HG02678 (cell line): Measurements from ENCODE around the gene ARL13A.
A peak's percentile ranks its signal among the peaks of the same experiment; 100 is the strongest.
"Not testable (repeated sequence)": the region's sequence is repeated elsewhere in the genome, so short reads cannot be mapped to it uniquely, and the experiment has no call there.

ENCODE experiments used
- ATAC-seq: cut with Tn5 transposase; IDR thresholded peaks from one replicate; pipeline ENCODE4 v1.9.1; 2021; ENCODE audit warnings: mild to moderate bottlenecking, moderate library complexity; ENCODE audit not compliant: unreplicated experiment

ARL13A gene

DNA sequence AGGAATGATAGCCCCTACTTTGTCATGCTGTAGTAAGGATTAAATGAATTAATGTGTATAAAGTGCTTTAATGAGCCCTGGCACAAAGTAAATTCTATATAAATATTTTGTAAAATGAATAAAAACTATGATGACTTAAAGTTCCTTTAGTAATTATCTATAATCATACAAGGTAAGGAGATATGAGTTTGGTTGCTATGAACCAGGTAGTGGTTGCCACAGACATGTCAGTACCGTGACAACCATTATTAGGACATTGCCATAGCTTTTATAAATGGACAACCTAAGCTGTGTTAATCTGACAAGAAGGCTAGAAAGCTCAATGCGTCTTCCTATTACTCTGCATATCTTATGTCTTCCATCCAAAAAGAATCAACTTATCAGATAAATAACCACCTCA is at the start of gene ARL13A:
Gene ARL13A, plus strand, starts transcription at position 301 of the 400 bp plus-strand sequence. CDS start 3,982 bp downstream, outside the sequence.
- no peak for ATAC-seq

GRCh38 chrX:100924375-100924774 is 45.1 kb upstream of the ARL13A start:
- no peak for ATAC-seq

GRCh38 chrX:100926453-100926852 is 43.1 kb upstream of the ARL13A start:
- no peak for ATAC-seq

DNA sequence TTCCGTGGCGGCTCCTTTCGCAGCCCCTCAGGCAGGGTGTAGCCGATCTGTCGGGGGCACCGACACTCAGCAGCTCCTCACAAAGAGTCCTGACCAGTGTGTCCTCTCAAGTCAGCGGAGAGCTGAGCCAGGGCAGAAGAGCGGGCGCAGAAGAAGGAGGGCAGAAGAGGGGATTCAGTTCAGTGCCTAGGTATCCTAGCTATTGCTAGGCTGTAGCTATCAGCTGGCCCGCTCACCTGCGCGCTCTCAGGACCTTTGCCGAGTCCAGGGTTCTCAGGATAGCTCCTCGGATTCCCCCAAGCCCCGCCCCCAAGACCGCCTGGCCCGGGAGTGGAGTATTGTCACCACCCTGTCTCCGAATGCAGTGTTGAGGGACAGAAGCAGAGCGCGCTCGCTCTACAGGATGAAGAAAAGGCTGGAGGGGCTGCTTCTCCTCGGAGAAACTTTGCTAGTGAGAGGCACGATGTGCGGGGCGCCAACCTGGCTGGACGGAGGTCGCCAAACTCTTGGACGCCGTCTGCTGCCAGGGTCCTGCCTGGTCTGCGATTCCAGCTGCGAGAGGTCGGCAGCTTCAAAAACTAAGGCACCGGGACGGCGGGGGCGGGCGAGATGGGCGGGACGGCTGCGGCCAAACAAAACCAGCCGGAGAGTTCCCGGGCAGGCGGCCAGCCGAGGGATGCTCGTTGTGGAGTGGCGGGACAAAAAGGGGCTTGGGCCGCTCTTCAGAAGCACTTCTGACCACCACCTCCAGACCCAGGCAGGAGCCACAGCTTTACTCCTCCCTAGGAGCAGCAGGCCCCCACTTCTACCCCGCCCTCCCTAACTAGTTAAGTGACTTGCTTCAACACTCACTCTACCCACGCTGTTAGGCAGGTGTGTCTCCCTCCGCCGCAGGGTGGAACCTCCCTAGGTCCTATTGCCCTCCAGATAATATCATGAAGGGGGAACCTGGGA is 40.6 kb upstream of the ARL13A start, which contains the start of gene XKRX:
Gene XKRX, minus strand, starts transcription at position 258 of the 954 bp plus-strand sequence. CDS start 613 bp downstream, outside the sequence.
- peak; percentile 72 for ATAC-seq

DNA sequence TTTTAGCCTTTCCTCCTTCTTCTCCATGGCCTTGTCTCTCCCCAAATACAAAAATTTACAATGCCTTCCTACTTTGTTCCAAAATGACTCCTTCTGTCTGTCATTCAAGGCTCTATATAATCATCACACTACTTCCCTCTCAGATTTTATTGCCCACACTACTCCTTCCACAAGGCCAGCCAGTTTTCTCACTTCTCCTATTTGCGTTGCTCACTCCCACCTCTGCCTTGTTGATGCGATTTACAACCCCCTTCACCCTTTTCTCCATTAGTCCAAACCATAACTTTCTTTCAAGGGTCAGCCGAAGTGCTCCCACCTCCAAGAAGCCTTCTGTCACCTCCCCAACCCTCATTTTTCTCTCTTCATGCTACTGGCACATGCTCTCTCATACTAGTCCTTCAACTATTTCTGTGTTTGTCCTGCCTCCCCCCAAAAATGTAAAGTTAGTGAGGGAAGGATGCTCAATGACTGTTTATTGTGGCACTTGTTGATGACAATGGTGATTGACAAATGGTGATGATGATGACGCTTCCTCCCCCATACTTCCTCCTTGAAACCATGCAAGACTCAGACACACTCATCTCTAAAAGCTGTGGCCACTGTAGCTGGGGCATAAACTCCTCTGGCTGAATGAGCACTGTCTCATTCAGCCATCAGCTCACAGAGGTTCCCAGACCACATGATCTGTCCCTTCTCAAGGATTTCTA is 38.1 kb upstream of the ARL13A start:
- ATAC-seq = peak; percentile 76

- ATAC-seq = peak; percentile 8
Measured at GRCh38 chrX:100931925-100932285, 37.6 kb upstream of the ARL13A start.

- ATAC-seq = no peak
Measured at GRCh38 chrX:100935767-100936166, 33.7 kb upstream of the ARL13A start.

DNA sequence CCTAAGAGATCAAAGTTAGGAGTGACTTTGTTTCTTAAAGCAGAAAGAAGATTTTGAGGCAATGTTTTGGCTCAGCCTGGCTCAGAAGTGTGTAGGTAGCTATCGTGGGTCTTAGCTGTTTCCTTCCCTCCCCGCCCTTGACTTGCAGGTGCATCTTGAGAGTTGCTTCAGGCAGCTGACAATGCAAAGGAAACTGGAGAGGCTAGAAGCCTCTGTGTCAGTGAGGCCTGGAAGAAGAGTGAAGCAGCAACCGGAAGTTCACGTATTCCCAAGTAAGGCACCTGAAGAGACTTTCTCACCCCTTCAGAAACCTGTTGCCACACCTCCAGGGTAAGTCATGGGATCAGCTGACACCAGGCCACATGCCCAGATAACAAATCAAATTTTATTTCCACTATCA is 30.2 kb upstream of the ARL13A start:
- no peak for ATAC-seq

DNA sequence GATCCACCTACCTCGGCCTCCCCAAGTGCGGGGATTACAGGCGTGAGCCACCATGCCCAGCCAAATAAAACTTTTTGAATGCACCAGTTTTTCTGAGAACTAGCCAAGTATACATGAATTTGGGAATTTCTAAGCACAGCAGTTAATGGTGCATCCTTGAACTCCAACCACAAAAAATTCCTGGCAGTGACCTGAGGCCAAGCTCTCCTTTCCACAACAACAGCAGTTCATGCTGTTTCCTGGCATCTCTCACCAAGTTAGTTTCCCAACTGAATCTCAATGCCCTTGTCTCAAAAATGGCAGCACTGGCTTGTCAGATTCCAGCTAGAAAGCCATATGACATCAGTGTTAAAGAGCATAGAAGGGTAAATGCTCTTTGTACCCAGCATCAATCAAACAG is 24.9 kb upstream of the ARL13A start:
- no peak for ATAC-seq

- no peak for ATAC-seq
Measured at GRCh38 chrX:100946299-100946927, 23.1 kb upstream of the ARL13A start.

GRCh38 chrX:100948557-100948956 is 21.0 kb upstream of the ARL13A start:
- ATAC-seq = no peak

GRCh38 chrX:100962811-100963210 is 6.7 kb upstream of the ARL13A start:
- ATAC-seq = no peak

DNA sequence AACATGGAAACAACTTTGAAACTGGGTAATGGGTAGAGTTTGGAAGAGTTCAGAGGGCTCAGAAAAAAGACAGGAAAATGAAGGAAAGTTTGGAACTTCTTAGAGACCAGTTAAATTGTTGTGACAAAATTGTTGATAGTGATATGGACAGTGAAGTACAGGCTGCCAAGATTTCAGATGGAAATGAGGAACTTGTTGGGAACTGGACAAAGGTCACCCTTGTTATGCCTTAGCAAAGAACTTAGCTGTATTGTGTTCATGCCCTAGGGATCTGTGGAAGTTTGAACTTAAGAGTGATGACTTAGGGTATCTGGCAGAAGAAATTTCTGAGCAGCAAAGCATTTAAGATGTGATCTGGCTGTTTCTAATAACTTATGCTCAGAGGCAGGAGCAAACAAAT is 5.1 kb upstream of the ARL13A start:
- ATAC-seq = no peak

- no peak for ATAC-seq
Measured at GRCh38 chrX:100969936-100970335, 428 bp downstream of the ARL13A start.

GRCh38 chrX:100973411-100973810 is 3.9 kb downstream of the ARL13A start:
- ATAC-seq = no peak

GRCh38 chrX:100975212-100975611 is 5.7 kb downstream of the ARL13A start:
- ATAC-seq = no peak

- ATAC-seq = no peak
Measured at GRCh38 chrX:100976211-100976610, 6.7 kb downstream of the ARL13A start.

GRCh38 chrX:100979881-100980607 is 10.5 kb downstream of the ARL13A start:
- ATAC-seq = no peak

DNA sequence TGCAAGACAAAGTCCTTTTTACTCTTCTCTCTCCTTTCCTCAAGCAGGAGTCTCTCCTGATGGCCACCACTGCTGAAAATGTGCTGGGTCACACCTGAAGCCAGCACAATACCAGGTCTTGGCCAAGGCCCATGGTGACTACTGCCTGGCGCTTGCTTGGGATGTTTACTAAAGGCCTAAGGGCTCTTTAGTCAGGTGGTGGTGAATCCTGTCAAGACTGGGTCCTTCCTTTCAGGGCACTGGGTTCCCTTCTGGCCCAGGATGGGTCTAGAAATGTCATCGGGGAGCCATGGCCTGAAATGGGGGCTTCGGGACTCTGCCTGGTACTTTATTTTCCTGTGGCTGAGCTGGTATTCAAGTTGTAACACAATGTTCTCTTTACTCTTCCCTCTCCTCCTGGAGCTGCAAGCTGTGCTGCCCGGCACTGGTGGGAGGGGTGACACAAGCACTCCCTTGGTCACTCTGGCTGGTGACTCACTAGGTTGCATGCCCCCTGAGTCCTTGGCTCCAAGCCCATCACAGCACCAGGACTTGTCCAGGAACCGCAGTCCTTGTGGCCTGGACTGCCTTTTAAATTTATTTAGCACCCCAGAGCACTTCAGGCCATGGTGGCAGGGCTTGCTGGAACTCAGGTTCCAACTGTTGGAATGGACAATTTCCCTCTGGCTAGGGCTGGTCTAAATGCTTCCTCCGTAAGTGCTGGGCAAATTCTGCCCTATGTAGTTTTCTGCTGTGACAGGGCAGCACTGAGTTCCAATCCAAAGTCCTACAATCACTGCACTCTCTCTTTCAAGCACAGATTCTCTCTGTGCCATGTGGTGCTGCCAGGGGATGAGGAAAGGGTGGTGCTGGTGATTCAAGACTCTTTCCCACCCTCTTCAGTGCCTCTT is 11.3 kb downstream of the ARL13A start:
- no peak for ATAC-seq

DNA sequence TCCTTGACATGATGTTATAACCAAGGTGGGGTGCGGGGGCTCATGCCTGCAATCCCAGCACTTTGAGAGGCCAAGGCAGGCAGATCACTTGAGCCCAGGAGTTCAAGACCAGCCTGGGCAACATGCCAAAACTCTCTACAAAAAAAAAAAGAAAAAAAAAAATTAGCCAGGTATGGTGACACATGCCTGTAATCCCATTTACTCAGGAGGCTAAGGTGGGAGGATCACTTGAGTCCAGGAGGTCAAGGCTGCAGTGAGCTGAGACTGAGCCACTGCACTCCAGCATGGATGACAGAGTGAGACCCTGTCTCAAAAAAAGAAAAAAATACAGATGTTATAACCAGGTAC is 12.0 kb downstream of the ARL13A start:
- not testable (repeated sequence) for ATAC-seq
